SU-DHL-6 (cell line): ENCODE measurements around the gene DCDC1.

Experiments
- H2AFZ ChIP-seq: fragments of 200-600 bp; sonication (generic); 2 replicates; pipeline ENCODE4 v1.6.1; 2014; ENCODE audit warnings: low read depth, mild to moderate bottlenecking, moderate library complexity, mixed read lengths, antibody characterized with exemption, low read length; ENCODE audit not compliant: severe bottlenecking
- H3F3A ChIP-seq: fragments of 200-600 bp; shearing (Covaris generic); 2 replicates; pipeline ENCODE4 v1.6.0; 2016; ENCODE audit warnings: antibody characterized with exemption, mild to moderate bottlenecking; ENCODE audit not compliant: insufficient read depth
- H3K27ac ChIP-seq: fragments of 200-600 bp; sonication (generic); 2 replicates; pipeline ENCODE4 v1.5.1; 2016; ENCODE audit warnings: low read depth, mild to moderate bottlenecking, low read length, moderate library complexity, mixed read lengths
- H3K27me3 ChIP-seq: fragments of 200-600 bp; sonication (generic), shearing (Covaris generic); 2 replicates; pipeline ENCODE4 v1.6.0; 2014; ENCODE audit warnings: mild to moderate bottlenecking, low read length
- H3K36me3 ChIP-seq: fragments of 200-600 bp; sonication (generic); 2 replicates; pipeline ENCODE4 v1.6.1; 2014; ENCODE audit warnings: mild to moderate bottlenecking, low read length, mixed read lengths
- H3K4me2 ChIP-seq: fragments of 300-600, 200-600 bp; shearing (Covaris generic), sonication (generic); 2 replicates; pipeline ENCODE4 v1.6.0; 2014; ENCODE audit warnings: low read length, low read depth, mild to moderate bottlenecking; ENCODE audit not compliant: poor library complexity, severe bottlenecking
- H3K4me3 ChIP-seq: fragments of 200-600 bp; sonication (generic); 2 replicates; pipeline ENCODE4 v1.5.1; 2014; ENCODE audit warnings: antibody characterized with exemption, low read length, mild to moderate bottlenecking, mixed read lengths; ENCODE audit not compliant: insufficient read depth, poor library complexity, severe bottlenecking
- H3K79me2 ChIP-seq: fragments of 200-600 bp; sonication (generic); 2 replicates; pipeline ENCODE4 v1.6.1; 2014; ENCODE audit warnings: mild to moderate bottlenecking, low read length, moderate library complexity; ENCODE audit not compliant: insufficient read depth
- H3K9ac ChIP-seq: fragments of 200-600 bp; sonication (generic); 2 replicates; pipeline ENCODE4 v1.7.0; 2014; ENCODE audit warnings: mild to moderate bottlenecking, low read length
- H3K9me2 ChIP-seq: fragments of 200-600 bp; sonication (generic); replicated peaks from 2 replicates; pipeline ENCODE4 v1.6.1; 2014; ENCODE audit warnings: low read length; ENCODE audit not compliant: insufficient read depth
- H3K9me3 ChIP-seq: fragments of 200-600 bp; sonication (generic); 2 replicates; pipeline ENCODE4 v1.6.1; 2014; ENCODE audit warnings: low read length, mixed read lengths; ENCODE audit not compliant: insufficient read depth
- H4K20me1 ChIP-seq: fragments of 200-600 bp; sonication (generic); 2 replicates; pipeline ENCODE4 v1.6.1; 2014; ENCODE audit warnings: low read depth, mild to moderate bottlenecking, antibody characterized with exemption, low read length, moderate library complexity, mixed read lengths
- EZH2phosphoT487 ChIP-seq: fragments of 200-600 bp; sonication (generic), shearing (Covaris generic); conservative IDR thresholded peaks from 2 replicates; pipeline ENCODE4 v1.6.1; 2018; ENCODE audit warnings: mild to moderate bottlenecking, antibody characterized with exemption, low read length, moderate library complexity, mixed read lengths
- TF ChIP-seq, protein P1 (sequence below): fragments of 200-600 bp; sonication (generic); IDR thresholded peaks from one replicate; pipeline ENCODE4 v1.5.1; 2017; ENCODE audit warnings: antibody characterized with exemption, mild to moderate bottlenecking, low read length, moderate library complexity; ENCODE audit not compliant: insufficient read depth, poor library complexity, severe bottlenecking

DCDC1 gene

DNA sequence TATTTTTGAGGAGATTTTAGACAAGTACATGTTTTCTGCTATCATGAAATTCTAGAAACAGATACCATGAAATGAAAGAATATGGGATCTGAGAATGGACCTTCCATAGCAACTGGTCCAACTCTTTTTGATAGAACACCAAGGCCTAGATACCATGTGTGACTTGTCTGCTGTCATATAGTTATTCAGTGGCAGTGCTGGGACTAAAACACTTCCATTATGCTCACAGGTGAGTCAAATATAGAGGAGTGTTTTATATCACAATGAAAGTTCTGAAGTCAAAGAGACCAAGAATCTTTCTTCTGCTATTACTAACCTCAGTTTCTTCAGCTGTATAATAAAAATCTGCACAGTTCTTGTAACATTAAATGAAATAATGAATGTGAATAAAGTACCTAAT, 276.9 kb downstream of the DCDC1 start:
- TF ChIP-seq EZH2phosphoT487: no peak
- TF ChIP-seq, protein P1, sequence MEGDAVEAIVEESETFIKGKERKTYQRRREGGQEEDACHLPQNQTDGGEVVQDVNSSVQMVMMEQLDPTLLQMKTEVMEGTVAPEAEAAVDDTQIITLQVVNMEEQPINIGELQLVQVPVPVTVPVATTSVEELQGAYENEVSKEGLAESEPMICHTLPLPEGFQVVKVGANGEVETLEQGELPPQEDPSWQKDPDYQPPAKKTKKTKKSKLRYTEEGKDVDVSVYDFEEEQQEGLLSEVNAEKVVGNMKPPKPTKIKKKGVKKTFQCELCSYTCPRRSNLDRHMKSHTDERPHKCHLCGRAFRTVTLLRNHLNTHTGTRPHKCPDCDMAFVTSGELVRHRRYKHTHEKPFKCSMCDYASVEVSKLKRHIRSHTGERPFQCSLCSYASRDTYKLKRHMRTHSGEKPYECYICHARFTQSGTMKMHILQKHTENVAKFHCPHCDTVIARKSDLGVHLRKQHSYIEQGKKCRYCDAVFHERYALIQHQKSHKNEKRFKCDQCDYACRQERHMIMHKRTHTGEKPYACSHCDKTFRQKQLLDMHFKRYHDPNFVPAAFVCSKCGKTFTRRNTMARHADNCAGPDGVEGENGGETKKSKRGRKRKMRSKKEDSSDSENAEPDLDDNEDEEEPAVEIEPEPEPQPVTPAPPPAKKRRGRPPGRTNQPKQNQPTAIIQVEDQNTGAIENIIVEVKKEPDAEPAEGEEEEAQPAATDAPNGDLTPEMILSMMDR: no peak
- no peaks in the 10 kb centered on the region for H3K79me2 ChIP-seq
- no peak overlapping the region for H3K9ac ChIP-seq

DNA sequence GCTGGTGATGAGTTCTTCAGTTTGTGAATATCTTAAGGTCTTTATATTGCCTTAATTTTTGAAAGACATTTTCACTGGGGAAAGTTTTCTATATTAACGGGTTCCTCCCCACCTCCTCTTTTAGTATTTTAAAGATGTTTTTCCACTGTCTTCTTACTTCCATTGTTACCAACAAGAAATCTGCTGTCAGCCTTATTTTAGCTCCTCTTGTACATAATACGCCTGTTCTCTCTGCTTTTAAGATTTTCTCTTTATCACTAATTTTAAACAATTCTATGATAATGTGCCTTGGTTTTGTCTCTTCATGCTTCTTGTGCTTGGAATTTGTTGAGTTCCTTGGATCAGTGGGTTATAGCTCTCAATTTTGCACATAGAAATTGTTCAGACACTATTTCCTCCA, 280.4 kb downstream of the DCDC1 start:
- TF ChIP-seq, protein P1: no peak
- TF ChIP-seq EZH2phosphoT487: no peak
- Histone ChIP-seq H3K9ac (no peak overlapping the region), H3K79me2 (no peaks in the 10 kb centered on the region), H3K4me3 (no peak overlapping the region), H4K20me1 (no peaks in the 10 kb centered on the region), H3K27ac (no peak overlapping the region), H3K36me3 (no peaks in the 10 kb centered on the region), H3K27me3 (no peaks in the 10 kb centered on the region), H3K4me2 (no peak overlapping the region), H2AFZ (no peak overlapping the region), H3K9me2 (no peaks in the 10 kb centered on the region), H3K9me3 (no peaks in the 10 kb centered on the region; the same call in 1 of the 2 replicates), H3F3A (no peaks in the 10 kb centered on the region)

More for the DNA sequence above, 276.9 kb downstream of the DCDC1 start:
- Histone ChIP-seq H3K4me2 (no peak overlapping the region), H3K27ac (no peak overlapping the region), H3F3A (no peaks in the 10 kb centered on the region), H4K20me1 (no peaks in the 10 kb centered on the region), H3K9me3 (no peaks in the 10 kb centered on the region; the same call in 1 of the 2 replicates), H3K9me2 (no peaks in the 10 kb centered on the region), H3K4me3 (no peak overlapping the region), H3K36me3 (no peaks in the 10 kb centered on the region), H3K27me3 (no peaks in the 10 kb centered on the region), H2AFZ (no peak overlapping the region)

DNA sequence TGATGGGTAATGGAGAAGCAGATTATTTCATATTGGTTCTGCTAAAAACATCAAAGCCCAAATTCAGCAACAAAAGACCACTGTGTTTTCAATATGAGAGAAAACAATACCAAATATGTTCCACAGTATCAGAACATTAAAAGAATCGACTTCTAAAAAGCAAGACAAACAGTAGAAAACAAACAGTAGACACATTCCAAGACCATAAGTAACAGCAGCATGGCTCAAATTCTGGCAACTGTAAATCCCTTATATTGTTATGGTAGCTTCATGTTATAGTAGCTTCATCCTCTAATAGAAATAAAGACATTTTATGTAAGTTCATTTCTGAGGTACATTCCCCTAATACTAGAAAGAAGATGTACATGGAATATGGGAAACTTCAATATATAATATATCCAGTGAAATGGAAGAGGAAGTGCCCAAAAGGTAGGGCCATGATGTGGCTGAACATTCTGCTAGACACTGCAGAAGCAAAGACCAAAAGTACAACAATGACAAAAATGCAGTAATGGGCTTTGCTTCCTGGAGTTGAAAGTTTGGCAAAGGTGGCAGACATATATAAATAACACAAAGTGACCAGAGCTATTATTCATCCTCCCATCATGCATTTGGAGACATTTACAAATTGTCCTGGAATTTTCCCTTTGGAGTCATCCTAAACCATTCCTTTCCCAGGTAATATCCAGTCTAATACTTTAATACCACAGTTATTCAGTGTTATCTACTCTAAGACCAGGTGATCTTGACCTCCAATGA, 299.9 kb downstream of the DCDC1 start:
- no peaks in the 10 kb centered on the region for H3K9me2 ChIP-seq
- no peak overlapping the region for H2AFZ ChIP-seq
- H3K27me3 ChIP-seq: no peaks in the 10 kb centered on the region
- H3K4me2 ChIP-seq: no peak overlapping the region
- TF ChIP-seq, protein P1: no peak
- TF ChIP-seq EZH2phosphoT487: no peak
- no peak overlapping the region for H3K9ac ChIP-seq
- H3K36me3 ChIP-seq: no peaks in the 10 kb centered on the region
- no peaks in the 10 kb centered on the region for H3K9me3 ChIP-seq
- H3K79me2 ChIP-seq: no peaks in the 10 kb centered on the region
- no peaks in the 10 kb centered on the region for H4K20me1 ChIP-seq
- no peak overlapping the region for H3K27ac ChIP-seq
- H3K4me3 ChIP-seq: no peak overlapping the region
- H3F3A ChIP-seq: no peaks in the 10 kb centered on the region
